HepG2 (cell line): ENCODE results near the gene OSER1. TPM values are rescaled to one million over a fixed set of nuclear protein-coding genes. Genes with fewer than 3 reads are reported as not detected.

Experiments
- ATAC-seq: fragments of 200-7000 bp; cut with Tn5 transposase; 3 replicates; pipeline ENCODE4 v1.9.1; 2020; ENCODE audit warnings: mild to moderate bottlenecking, moderate library complexity
- BruUV-seq: library from RNA; stranded (reverse); fragments of 400-500 nt; replicated peaks from 2 replicates; lab custom pipeline; 2021; lab: Mats Ljungman, UMichigan
- CTCF ChIA-PET: fragments of 300-600 bp; formaldehyde crosslinking; extraction: SDS; loops from one replicate; lab custom pipeline; 2021; ENCODE audit warnings: low total read pairs, inconsistent platforms, low intra/inter-chr PET ratio; lab: Yijun Ruan, JAX
- POLR2A ChIA-PET: fragments of 350-600 bp; sonication (Branson Sonifier 250); formaldehyde crosslinking; loops from one replicate; lab custom pipeline; 2020; ENCODE audit warnings: antibody characterized with exemption, inconsistent platforms; lab: Yijun Ruan, JAX
- DNase-seq: peaks from one replicate; pipeline ENCODE4 v3.0.0-alpha.2; 2015; ENCODE audit warnings: low spot score
- FAIRE-seq: peaks from 3 replicates; lab custom pipeline; 2011; peaks lifted over from hg19 to GRCh38; lab: Jason Lieb, UNC
- H2AFZ ChIP-seq: one replicate; pipeline ENCODE4 v1.6.1; 2011; ENCODE audit warnings: low read length, inconsistent platforms
- H3K27ac ChIP-seq: fragments of 300-600 bp; 3 replicates; pipeline ENCODE4 v1.8.0; 2011; ENCODE audit warnings: mixed run types, mild to moderate bottlenecking, mixed read lengths, low read length, inconsistent platforms; ENCODE audit not compliant: insufficient read depth; ENCODE audit errors: extremely low read length
- H3K27me3 ChIP-seq, 2 experiments: fragments of 200-600 bp in 1 of 2; 2 replicates in 1 of 2; 3 replicates in 1 of 2; pipeline versions ENCODE4 v1.6.0 to v1.8.0; 2011; ENCODE audit warnings: low read length in 2 of 2, mild to moderate bottlenecking in 2 of 2, moderate library complexity in 2 of 2, inconsistent platforms in 1 of 2; ENCODE audit not compliant: insufficient read depth in 2 of 2, control insufficient read depth in 1 of 2
- H3K36me3 ChIP-seq, 2 experiments: fragments of 200-600 bp in 1 of 2; replicated peaks in 1 of 2; 2 replicates in 1 of 2; 3 replicates in 1 of 2; pipeline versions ENCODE4 v1.5.1 to v1.8.0; 2011; ENCODE audit warnings: low read length in 2 of 2, inconsistent platforms in 1 of 2; ENCODE audit not compliant: insufficient read depth in 2 of 2, control insufficient read depth in 1 of 2
- H3K4me1 ChIP-seq: 2 replicates; pipeline ENCODE4 v1.5.1; 2012; ENCODE audit warnings: low read length, inconsistent platforms; ENCODE audit not compliant: insufficient read depth
- H3K4me2 ChIP-seq: 2 replicates; pipeline ENCODE4 v1.6.0; 2011; ENCODE audit warnings: low read depth, low read length, inconsistent platforms
- H3K4me3 ChIP-seq, 3 experiments: fragments of 200-600 bp in 1 of 3; sonication (generic), shearing (Covaris generic) in 1 of 3; replicated peaks in 1 of 3; 2 replicates each; pipeline ENCODE4 v1.5.1; 2011 to 2016; ENCODE audit warnings: low read length in 3 of 3, inconsistent platforms in 2 of 3, low read depth in 2 of 3, mild to moderate bottlenecking in 2 of 3, control low read depth in 1 of 3, mixed read lengths in 1 of 3; ENCODE audit not compliant: insufficient read depth in 1 of 3
- H3K79me2 ChIP-seq: one replicate; pipeline ENCODE4 v1.6.1; 2011; ENCODE audit warnings: low read length, inconsistent platforms; ENCODE audit not compliant: insufficient read depth
- H3K9ac ChIP-seq: 2 replicates; pipeline ENCODE4 v1.6.0; 2011; ENCODE audit warnings: mild to moderate bottlenecking, low read depth, low read length, inconsistent platforms; ENCODE audit not compliant: insufficient read depth
- H3K9me3 ChIP-seq: 2 replicates; pipeline ENCODE4 v1.5.1; 2012; ENCODE audit warnings: mild to moderate bottlenecking, low read length
- H4K20me1 ChIP-seq: 2 replicates; pipeline ENCODE4 v1.6.0; 2011; ENCODE audit warnings: inconsistent platforms, mild to moderate bottlenecking, low read length, moderate library complexity; ENCODE audit not compliant: insufficient read depth
- BCL6 ChIP-seq: IDR thresholded peaks from 2 replicates; pipeline ENCODE4 v1.6.1; 2016; ENCODE audit warnings: missing genetic modification reagents, missing compliant biosample characterization
- DMAP1 ChIP-seq: IDR thresholded peaks from 2 replicates; pipeline ENCODE4 v1.6.1; 2016
- ELF3 ChIP-seq: IDR thresholded peaks from 2 replicates; pipeline ENCODE4 v1.6.1; 2016; ENCODE audit warnings: missing genetic modification reagents, missing compliant biosample characterization
- FOXA1 ChIP-seq, 2 experiments: fragments of 450-650 bp in 1 of 2; sonication (generic) in 1 of 2; formaldehyde crosslinking in 1 of 2; IDR thresholded peaks; 2 replicates each; pipeline versions ENCODE4 v1.4.0 to v1.6.1; 2016 to 2020; ENCODE audit warnings: missing genetic modification reagents in 1 of 2
- HOXD1 ChIP-seq: sonication (generic); formaldehyde crosslinking; IDR thresholded peaks from 2 replicates; pipeline ENCODE4 v1.5.0; 2020; ENCODE audit warnings: missing genetic modification reagents
- KAT7 ChIP-seq: IDR thresholded peaks from 2 replicates; pipeline ENCODE4 v1.6.1; 2018; ENCODE audit warnings: borderline replicate concordance, missing compliant biosample characterization
- MXD4 ChIP-seq: IDR thresholded peaks from 2 replicates; pipeline ENCODE4 v1.6.1; 2016; ENCODE audit warnings: mild to moderate bottlenecking, missing biosample characterization, missing genetic modification reagents
- RARA ChIP-seq: IDR thresholded peaks from 2 replicates; pipeline ENCODE4 v1.6.1; 2016; ENCODE audit warnings: missing genetic modification reagents, missing compliant biosample characterization
- REPIN1 ChIP-seq: sonication (generic); formaldehyde crosslinking; IDR thresholded peaks from 2 replicates; pipeline ENCODE4 v1.8.0; 2022; ENCODE audit warnings: missing genetic modification reagents, low read depth, mild to moderate bottlenecking, borderline replicate concordance
- SAP130 ChIP-seq: IDR thresholded peaks from 2 replicates; pipeline ENCODE4 v1.6.1; 2016; ENCODE audit warnings: low read depth
- SOX6 ChIP-seq, 2 experiments: fragments of 450-650 bp in 1 of 2; sonication (generic) in 1 of 2; formaldehyde crosslinking in 1 of 2; IDR thresholded peaks; 2 replicates each; pipeline versions ENCODE4 v1.4.0 to v1.6.1; 2017 to 2020; ENCODE audit warnings: antibody characterized with exemption in 1 of 2, mild to moderate bottlenecking in 1 of 2, missing genetic modification reagents in 1 of 2
- SRSF4 ChIP-seq: fragments of 200-400 bp; formaldehyde crosslinking; IDR thresholded peaks from one replicate; pipeline ENCODE4 v1.6.1; 2018; ENCODE audit warnings: mild to moderate bottlenecking, low read depth, low read length, moderate library complexity; ENCODE audit not compliant: poor library complexity, severe bottlenecking
- THAP11 ChIP-seq: IDR thresholded peaks from 2 replicates; pipeline ENCODE4 v1.6.1; 2016; ENCODE audit warnings: missing biosample characterization, missing genetic modification reagents
- ZFX ChIP-seq: sonication (generic); formaldehyde crosslinking; IDR thresholded peaks from 2 replicates; pipeline ENCODE4 v1.4.0; 2020; ENCODE audit warnings: mild to moderate bottlenecking, low read depth, missing genetic modification reagents, moderate library complexity
- ZNF124 ChIP-seq: sonication (generic); formaldehyde crosslinking; IDR thresholded peaks from 2 replicates; pipeline ENCODE4 v1.4.0; 2020; ENCODE audit warnings: missing genetic modification reagents
- ZNF24 ChIP-seq: fragments of 450-650 bp; IDR thresholded peaks from 2 replicates; pipeline ENCODE4 v1.6.1; 2017; ENCODE audit warnings: antibody characterized with exemption, mild to moderate bottlenecking
- ZNF331 ChIP-seq: sonication (generic); formaldehyde crosslinking; IDR thresholded peaks from 2 replicates; pipeline ENCODE4 v1.4.0; 2020; ENCODE audit warnings: missing genetic modification reagents
- ZNF614 ChIP-seq: IDR thresholded peaks from 2 replicates; pipeline ENCODE4 v1.6.1; 2018; ENCODE audit warnings: missing biosample characterization, missing genetic modification reagents, inconsistent platforms, borderline replicate concordance
- WGBS: methylation state at CpG from one replicate; pipeline ENCODE4 v1.1.6; 2017; ENCODE audit warnings: low lambda C conversion rate; 5-methylcytosine and 5-hydroxymethylcytosine counted together
- in situ Hi-C: cut with HindIII; loops from 2 replicates; pipeline ENCODE4 v1.10.0; 2017; ENCODE audit warnings: low pct_unique_long_range_greater_than_20kb; ENCODE audit not compliant: extremely low pct_ligation_motif_present
- intact Hi-C: fragments of 100-400 bp; cut with micrococcal nuclease; formaldehyde crosslinking; loops from one replicate; pipeline ENCODE4 v1.10.0; 2022; ENCODE audit not compliant: unreplicated experiment
- polyA plus RNA-seq, 8 experiments: library from polyadenylated mRNA; depleted of rRNA in 3 of 8; stranded (reverse) in 7 of 8; unstranded in 1 of 8; fragments of >200 nt; fragmentation: Illumina TruSeq in 4 of 8; extraction: Trizol in 4 of 8; gene quantifications; 2 replicates each; pipeline versions ENCODE4 v1.2.1 to v1.2.3, GENCODE V29; 2011 to 2016; ENCODE audit warnings: low read depth in 4 of 8, missing spikeins in 1 of 8, mixed read lengths in 1 of 8; ENCODE audit not compliant: insufficient read depth in 1 of 8
- total RNA-seq, 5 experiments: library from RNA; depleted of rRNA; stranded (reverse); fragments of >200 nt; fragmentation: Illumina TruSeq; extraction: Trizol; gene quantifications; 2 replicates each; pipeline ENCODE4 v1.2.3, GENCODE V29; 2016; ENCODE audit warnings: low read depth in 1 of 5
- TF ChIP-seq, protein P1 (sequence below): sonication (generic); formaldehyde crosslinking; IDR thresholded peaks from 2 replicates; pipeline ENCODE4 v1.4.0; 2020; ENCODE audit warnings: missing genetic modification reagents

OSER1 gene
- total and polyA plus RNA-seq, 2 of the 13 experiments (the other 11 are each of a cell fraction or from before 2014, with no cell fraction given): 71.2 to 71.5 TPM

DNA sequence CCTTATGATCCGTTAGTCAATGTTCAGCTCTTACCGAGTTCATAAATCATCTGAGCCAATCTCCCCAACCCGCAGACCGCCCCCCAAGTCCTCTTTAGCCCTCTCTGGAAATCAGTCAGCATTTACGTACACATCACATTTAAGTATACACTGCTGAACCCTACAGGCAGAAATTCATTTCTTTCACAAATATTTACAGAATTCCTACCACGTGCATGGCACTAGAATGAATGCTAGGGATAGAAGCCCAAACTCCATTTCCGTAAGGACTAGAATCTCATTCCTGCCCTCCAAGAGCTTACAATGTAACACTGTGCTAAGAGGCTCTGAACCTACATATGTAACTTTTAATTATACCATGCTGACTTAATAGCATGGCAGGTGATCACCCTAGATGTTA lies 1.8 kb downstream of the OSER1 start:
- in situ Hi-C loops (no loop called here), intact Hi-C loops (loop anchor here (10.0 kb wide), 2 partner anchors 484 to 544 kb away; partner anchors contain the start of genes GTSF1L and MYBL2)
- Histone ChIP-seq H3K4me1 (peaks cover 67% of the 10 kb centered on the region), H3K4me2 (peak overlapping the region; percentile 94), H3K36me3 (peaks cover 8 to 16% of the 10 kb centered on the region in 2 experiments), H3K27ac (peak overlapping the region; percentile 87), H3K9ac (peak overlapping the region; percentile 96), H3K4me3 (peak overlapping the region; percentile 91 to 96 (median 92)), H3K9me3 (no peaks in the 10 kb centered on the region), H2AFZ (no peak overlapping the region), H3K79me2 (peaks cover 74% of the 10 kb centered on the region), H4K20me1 (peaks cover 46% of the 10 kb centered on the region), H3K27me3 (no peaks in the 10 kb centered on the region; a peak in 1 of 5 replicates)
- peak; percentile 16 for ATAC-seq
- ChIA-PET CTCF (no interaction called here), POLR2A (no interaction called here)
- 4% methylated on average over 7 of the region's 7 CpGs for WGBS
- FAIRE-seq: peak; percentile 15
- no TSS peak for BruUV-seq
- peak; percentile 82 for DNase-seq
- TF ChIP-seq, protein P1, sequence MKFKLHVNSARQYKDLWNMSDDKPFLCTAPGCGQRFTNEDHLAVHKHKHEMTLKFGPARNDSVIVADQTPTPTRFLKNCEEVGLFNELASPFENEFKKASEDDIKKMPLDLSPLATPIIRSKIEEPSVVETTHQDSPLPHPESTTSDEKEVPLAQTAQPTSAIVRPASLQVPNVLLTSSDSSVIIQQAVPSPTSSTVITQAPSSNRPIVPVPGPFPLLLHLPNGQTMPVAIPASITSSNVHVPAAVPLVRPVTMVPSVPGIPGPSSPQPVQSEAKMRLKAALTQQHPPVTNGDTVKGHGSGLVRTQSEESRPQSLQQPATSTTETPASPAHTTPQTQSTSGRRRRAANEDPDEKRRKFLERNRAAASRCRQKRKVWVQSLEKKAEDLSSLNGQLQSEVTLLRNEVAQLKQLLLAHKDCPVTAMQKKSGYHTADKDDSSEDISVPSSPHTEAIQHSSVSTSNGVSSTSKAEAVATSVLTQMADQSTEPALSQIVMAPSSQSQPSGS (CRISPR knock-in tag): 0 out of 2 replicates have a peak, but pooled peaks have one; percentile 28
- peak; percentile 29; the same call in 1 of the 2 replicates for TF ChIP-seq BCL6 (CRISPR knock-in tag)
- no peak for TF ChIP-seq REPIN1 (CRISPR knock-in tag)
- TF ChIP-seq MXD4: peak; percentile 41; the same call in 1 of the 2 replicates
- peak; percentile 61; the same call in 1 of the 2 replicates for TF ChIP-seq ZNF24
- TF ChIP-seq RARA: no peak
- TF ChIP-seq HOXD1 (CRISPR knock-in tag): no peak
- TF ChIP-seq SAP130 (CRISPR knock-in tag): peak; percentile 99
- TF ChIP-seq SOX6 (IDR thresholded peaks at IDR 0.05): no peak
- peak; percentile 33; the same call in 1 of the 2 replicates for TF ChIP-seq SOX6 (CRISPR knock-in tag; IDR thresholded peaks at IDR 0.05)
- 0 out of 2 replicates have a peak, but pooled peaks have one; percentile 31 for TF ChIP-seq ZFX
- no peak for TF ChIP-seq FOXA1 (IDR thresholded peaks at IDR 0.05)
- TF ChIP-seq FOXA1 (CRISPR knock-in tag; IDR thresholded peaks at IDR 0.05): 0 out of 2 replicates have a peak, but pooled peaks have one; percentile 38
- no peak for TF ChIP-seq SRSF4
- 0 out of 2 replicates have a peak, but pooled peaks have one; percentile 21 for TF ChIP-seq ZNF124 (CRISPR knock-in tag)
- TF ChIP-seq ZNF614 (CRISPR knock-in tag): 0 out of 2 replicates have a peak, but pooled peaks have one; percentile 57
- TF ChIP-seq ZNF331 (CRISPR knock-in tag): 0 out of 2 replicates have a peak, but pooled peaks have one; percentile 30
- TF ChIP-seq ELF3 (CRISPR knock-in tag): peak; percentile 69; the same call in 1 of the 2 replicates
- TF ChIP-seq KAT7 (CRISPR knock-in tag): peak; percentile 82; the same call in 1 of the 2 replicates
- TF ChIP-seq THAP11 (CRISPR knock-in tag): peak; percentile 40; the same call in 1 of the 2 replicates
- TF ChIP-seq DMAP1 (CRISPR knock-in tag): peak; percentile 62; the same call in 1 of the 2 replicates
